CMK (cell line): ENCODE measurements around the gene SYT12.
"Not testable (repeated sequence)": the region's sequence is repeated elsewhere in the genome, so short reads cannot be mapped to it uniquely, and the experiment has no call there.

Source experiments
- DNase-seq: peaks from one replicate; pipeline ENCODE4 v3.0.0-alpha.2; 2010; ENCODE audit warnings: low read depth

The SYT12 gene, protein sequence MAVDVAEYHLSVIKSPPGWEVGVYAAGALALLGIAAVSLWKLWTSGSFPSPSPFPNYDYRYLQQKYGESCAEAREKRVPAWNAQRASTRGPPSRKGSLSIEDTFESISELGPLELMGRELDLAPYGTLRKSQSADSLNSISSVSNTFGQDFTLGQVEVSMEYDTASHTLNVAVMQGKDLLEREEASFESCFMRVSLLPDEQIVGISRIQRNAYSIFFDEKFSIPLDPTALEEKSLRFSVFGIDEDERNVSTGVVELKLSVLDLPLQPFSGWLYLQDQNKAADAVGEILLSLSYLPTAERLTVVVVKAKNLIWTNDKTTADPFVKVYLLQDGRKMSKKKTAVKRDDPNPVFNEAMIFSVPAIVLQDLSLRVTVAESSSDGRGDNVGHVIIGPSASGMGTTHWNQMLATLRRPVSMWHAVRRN

DNA sequence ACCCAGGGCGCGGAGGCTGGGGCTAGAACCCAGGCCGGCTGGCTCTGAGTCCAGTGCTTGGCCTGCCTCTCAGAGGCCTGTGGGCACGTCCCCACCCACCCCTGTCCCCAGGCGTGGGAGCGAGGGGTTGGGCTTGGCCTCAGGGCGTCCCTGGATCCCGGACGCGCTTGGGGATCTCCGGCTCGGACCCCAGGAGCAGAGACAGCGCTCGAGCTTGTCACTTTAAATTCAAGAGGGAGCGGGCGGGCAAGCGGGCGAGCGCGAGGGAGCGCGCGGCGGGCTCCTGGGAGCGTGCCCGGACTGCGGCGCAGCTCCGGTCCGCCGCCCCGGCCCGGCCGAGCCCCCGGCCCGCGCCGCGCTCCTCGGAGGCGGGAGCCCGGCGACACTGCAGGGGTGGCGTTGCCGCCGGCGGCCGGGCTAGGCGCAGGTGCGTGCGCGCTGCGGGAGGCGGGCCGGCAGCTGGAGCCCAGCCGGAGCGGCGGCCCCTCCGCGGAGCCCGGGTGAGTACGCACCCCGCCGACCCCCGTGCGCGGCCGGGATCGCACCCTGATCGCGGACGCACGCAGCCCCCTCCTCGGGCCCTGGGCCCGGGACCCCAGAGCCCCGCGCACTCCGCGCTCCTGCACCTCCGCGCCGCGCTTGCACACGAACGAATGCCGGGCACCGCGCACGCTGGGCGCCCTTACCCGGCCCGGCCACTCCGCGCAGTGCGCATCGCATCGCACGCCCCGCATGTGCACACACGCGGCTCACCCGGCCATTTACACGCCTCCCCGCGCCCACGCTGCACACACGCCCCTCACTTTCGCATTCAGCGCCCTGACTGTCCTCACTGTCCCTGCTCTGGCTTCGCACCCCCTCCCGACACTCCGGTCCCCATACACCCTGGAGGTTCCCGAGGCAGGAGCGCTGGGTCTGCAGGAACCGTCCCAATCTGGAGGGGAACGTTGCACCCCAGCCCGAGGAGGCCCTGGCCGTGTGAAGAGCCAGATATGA lies at the start of gene SYT12:
Gene SYT12 (plus strand): TSS at position 174 of the 996 bp plus-strand sequence. CDS start 7,011 bp downstream, outside the sequence.
- no peak for DNase-seq

DNA sequence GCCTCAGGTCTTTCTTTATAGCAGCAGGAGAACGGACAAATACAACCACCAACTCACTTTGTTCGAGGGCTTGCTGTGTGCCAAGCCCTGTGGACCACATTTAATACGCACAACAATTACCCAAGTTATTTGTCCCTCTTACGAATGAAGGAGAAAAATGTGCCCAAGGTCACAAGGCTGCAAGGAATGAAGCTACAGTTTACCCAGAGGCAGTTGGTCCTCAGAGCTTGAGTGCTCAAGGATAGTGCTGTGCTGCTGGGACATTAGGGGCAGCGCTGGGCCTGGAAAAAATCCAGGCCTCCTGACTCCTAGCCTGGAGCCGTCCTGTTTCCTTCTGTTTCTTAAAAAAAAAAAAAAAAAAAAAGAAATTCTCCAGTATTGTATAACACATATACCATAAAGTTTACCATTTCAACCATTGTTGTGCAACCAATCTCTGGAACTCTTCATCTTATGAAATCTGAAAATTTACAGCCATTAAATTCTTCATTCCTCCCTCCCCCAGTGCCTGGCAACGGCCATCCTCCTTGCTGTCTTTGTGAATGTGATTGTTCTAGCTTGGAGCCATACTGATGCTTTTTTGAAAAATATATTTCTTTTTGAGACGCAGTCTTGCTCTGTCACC lies 48.9 kb upstream of the SYT12 start:
- DNase-seq = no peak

DNA sequence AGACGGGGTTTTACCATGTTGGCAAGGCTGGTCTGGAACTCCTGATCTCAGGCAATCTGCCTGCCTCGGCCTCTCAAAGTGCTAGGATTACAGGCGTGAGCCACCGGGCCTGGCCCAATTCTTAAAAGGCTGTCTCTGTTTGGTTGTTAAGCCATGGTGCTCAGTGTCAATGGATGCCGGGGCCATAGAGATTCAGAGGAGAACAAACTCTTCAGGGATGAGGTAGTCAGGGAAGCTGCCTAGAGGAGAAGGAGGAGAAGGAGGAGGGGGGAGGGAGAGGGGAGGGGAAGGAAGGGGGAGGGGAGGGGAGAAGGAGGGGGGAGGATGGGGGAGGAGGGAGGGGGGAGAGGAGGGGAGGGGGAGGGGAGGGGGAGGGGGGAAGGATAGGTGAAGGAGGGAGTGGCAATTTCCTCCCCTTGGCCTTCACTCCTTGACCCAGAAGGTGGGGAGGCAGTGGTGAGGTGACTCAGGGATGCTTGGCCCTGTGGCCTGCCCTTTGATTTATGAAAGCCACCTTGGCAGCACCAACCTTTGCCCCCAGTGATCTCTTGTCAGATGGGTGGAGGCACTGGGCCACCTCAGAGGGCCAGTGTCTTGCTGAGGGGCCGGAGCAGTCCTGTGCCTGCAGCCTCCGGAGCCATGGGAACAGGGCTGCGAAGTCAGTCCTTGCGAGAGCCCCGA lies 48.1 kb upstream of the SYT12 start, which contains the start of gene C11orf86:
Gene C11orf86 (plus strand): TSS at position 581 of the 681 bp plus-strand sequence. CDS start 59 bp downstream, at position 640.
- no peak for DNase-seq

DNA sequence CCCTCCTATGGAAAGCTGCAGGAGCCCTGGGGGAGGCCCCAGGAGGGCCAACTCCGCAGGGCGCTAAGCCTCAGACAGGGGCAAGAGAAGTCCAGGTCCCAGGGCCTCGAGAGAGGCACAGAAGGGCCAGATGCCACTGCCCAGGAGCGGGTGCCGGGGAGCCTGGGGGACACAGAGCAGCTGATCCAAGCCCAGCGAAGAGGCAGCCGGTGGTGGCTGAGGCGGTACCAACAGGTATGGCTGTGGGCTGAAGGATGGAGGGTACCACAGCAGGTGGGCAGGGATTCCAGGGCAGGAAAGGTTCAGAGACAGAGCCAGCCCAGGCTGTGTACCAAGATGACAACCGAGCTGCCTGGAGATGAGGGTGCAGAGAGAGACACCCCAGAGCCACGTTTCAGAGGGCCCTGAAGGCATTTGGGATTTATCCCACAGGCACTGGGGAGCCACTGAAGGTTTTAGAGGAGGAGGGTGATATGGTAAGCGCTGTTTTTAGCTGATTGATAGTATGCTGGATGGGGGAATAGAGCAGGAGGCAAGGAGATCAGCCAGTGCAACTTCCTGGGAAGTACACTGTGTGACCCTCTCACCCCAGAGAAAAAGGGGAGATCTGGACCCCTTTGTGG lies 47.4 kb upstream of the SYT12 start:
- DNase-seq = no peak

DNA sequence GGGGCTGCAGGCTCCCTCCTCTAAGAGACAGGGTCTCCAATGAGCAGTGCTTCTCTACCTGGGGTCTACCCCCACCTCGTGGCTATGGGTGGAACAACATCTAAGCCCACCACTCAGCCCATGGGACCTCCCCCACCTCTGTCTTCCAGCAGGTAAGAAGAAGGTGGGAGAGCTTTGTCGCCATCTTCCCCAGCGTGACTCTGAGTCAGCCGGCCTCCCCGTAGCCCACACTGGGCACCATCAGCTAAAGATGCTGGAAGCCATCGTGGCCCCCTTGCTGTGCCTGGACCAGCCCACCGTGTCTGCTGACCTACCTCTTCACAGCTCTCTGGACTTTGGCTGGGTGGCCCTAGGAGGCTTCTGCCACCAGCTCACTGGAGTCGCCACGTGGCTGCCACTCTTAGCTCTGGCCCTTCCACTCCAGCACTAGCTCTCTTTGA lies 46.9 kb upstream of the SYT12 start:
- no peak for DNase-seq

DNA sequence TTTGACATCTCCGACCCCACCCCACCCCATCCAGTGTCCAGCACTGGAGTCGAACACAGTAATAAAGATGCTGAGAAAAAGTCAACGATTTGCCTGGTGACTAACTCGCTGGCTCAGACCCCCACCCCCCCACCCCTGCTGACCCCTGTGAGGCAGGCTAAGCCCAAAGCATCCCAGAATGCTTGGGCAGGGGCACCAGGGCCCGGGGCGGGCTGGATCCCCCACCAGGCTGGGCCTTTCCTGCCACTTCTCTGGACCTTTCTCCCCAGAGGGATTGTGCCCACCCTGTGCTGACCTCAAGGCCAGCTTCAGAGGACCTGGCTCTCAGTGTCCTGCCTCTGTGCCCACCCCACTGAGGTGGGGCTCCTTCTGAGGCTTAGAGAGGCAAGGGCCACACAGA lies 46.0 kb upstream of the SYT12 start:
- no peak for DNase-seq

DNA sequence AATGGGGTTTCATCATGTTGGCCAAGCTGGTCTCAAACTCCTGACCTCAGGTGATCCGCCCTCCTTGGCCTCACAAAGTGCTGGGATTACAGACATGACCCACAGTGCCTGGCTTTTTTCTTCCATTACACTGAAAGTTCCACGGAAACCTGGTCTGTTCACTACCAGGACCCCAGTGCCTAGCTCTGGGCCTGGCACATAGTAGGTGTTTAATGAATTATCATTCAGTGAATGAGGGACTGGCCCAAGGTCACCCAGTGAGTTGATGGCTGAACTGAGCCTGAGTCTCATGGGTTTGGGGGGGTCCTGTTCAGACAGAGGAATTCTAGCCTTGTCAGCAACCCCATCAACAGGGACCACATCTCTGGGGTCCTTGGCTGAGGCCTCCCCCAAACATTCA lies 44.7 kb upstream of the SYT12 start:
- DNase-seq = no peak

DNA sequence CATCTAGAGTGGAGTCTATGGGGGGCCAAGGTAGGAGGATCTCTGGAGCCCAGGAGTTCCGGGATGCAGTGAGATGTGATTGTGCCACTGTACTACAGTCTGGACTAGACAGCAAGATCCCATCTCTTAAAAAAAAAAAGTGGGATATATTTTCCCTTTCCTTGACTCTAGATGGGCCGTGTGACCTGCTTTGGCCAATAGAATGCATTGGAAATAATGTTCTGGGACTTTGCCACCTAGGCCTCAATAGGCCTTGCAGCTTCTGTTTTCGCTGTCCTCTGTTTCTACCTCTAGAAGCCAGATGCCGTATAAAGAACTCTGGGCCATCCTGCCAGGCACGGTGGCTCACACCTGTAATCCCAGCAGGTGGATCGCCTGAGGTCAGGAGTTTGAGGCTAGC lies 44.2 kb upstream of the SYT12 start:
- DNase-seq = no peak

DNA sequence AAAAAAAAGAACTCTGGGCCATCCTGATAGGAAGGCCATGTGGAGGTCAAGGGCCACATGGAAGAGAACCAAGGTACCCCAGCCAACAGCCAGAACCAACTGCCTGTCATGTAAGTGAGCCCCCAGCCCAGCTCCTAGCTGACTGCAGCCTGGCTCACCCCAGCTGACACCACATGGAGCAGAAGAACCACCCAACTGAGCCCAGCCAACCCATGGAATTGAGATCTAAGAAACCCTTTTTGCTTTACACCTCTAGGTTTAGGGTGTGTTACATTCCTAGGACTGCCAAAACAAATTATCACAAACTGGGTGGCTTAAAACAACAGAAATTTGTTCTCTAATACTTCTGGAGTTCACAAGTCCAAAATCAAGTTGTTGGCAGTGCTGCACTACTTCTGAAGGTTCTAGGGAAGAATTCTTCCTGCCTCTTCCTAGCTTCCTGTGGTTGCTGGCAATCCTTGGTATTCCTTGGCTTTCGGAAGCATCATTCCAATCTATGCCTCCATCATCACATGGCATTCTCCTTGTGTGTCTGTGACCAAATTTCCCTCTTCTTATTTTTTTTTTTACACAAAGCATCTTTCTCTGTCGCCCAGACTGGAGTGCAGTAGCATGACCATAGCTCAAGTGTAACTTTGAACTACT lies 43.5 kb upstream of the SYT12 start:
- DNase-seq = no peak

DNA sequence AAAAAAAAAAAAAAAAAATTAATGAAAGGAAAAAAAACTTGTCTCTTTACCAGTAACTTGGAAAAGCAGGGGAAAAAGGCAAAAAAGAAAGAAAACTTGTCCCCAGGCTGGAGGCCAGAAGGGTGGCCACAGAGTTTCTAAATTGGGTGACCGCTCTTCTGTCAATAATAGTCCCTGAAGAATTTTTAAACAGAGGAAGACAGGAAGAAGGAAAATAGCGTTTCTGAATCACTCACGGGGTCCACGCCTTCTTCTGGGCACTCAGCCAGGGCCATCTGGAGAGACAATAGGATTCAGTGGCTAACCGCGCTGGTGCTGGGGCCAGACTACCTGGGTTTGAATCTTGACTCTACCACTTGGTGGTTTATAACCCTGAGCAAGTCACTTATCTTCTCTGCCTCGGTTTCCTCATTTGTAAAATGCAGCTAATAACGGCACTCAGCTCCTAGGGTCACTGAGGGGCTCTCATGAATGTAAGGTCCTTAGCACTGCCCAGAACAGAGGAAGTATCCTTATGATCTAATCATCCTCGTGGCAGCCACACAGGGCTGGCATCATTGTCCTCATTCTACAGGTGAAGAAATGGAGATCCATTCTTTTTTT lies 40.9 kb upstream of the SYT12 start:
- DNase-seq = no peak

DNA sequence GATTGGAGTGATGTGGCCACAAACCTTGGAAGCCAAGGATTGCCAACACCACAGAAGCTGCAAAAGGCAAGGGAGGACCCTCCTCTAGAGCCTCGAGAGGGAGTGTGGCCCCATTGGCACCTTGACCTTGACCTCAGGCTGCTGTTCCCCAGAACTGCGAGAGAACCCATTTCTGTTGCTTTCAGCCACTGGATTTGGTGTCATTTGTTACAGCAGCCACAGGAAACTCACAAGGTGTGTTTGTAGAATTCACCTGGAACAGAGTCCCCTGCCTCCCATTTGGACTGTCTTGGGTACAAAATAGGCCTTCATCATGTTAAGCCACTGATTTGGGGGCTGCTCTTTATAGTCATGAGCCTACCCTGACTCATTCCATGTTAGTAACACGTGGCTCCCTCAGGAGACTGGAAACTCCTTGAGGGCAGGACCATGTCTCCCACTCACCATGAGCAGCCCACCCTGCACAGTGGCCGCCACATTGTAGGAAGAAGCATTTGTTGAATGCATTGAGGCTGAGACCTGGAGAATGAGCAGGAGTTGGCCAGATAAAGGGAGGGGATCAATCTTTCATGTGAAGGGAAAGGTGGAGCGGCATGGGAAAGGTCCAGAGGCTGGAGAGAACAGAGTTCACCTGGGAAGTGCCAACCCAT lies 39.5 kb upstream of the SYT12 start:
- DNase-seq = no peak

DNA sequence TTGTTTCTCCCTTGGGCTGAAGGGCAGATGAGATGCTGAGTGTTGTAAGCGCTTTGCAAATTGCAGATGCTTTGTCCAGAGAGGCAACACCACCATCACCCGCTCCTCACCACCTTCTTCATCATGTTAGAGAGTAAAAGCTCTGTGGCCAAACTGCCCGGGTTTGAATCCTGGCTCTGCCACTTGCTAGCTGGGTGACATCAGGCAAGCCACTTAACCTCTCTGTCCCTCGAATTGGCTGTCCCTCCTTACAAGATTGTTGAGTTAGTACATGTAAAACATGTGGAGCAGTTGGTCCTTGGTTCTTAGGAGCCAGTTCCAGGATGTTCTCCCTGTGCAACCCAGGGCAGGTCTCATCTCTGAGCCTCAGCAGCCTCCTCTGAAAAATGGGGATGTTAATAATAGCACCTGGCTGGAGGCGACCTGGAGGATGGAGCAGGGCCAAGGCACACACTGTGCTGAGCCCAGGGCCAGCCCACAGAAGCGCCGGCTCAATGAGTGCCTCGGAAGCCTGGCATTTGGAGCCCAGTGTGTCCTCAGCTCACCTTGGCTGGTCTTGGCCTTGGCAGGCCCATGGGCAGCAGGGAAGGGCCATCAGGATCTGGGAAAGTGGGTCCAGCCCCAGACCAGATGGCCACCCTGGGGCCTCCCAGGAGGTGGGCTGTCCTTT lies 37.3 kb upstream of the SYT12 start:
- DNase-seq = no peak

DNA sequence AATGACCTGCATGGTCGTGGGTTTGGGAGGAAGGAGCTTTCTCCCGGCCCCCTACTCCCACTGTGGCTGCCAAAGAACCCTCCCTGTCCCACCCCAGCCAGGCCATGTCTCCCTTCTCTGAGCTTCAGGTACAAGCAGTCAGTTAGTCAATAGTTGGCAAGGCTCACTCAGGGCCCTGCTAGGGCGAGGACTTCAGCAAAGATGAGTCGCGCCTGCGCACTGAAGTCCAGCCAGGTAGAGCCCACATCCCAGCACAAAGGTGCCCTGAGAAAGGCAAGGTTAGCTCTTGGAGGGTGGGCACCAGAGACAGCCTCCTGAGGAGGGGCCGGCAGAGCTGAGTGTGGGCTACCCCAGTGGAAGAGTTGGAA lies 36.8 kb upstream of the SYT12 start:
- no peak for DNase-seq

DNA sequence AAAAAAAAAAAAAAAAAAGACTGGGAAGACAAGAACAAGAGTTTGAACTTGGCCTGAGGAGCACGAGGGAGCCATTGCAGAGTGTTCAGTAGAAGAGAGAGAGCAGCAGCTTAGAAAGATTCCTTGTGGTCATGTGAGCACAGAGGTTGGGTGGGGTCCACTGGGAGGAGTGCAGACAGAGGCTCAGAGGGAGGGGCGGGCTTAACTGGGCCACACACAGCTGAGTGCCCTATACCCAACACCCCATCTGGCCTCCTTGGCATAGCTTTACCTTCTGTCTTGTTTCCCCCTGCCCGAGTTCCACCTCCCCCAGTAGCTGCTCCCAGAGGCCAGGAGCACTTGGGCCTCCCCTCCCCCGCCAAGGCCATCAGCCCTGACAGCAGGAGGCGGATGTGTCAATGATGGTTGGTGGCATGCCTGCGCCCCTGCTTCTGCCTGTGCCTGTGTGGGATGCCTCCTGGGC lies 35.7 kb upstream of the SYT12 start:
- no peak for DNase-seq

DNA sequence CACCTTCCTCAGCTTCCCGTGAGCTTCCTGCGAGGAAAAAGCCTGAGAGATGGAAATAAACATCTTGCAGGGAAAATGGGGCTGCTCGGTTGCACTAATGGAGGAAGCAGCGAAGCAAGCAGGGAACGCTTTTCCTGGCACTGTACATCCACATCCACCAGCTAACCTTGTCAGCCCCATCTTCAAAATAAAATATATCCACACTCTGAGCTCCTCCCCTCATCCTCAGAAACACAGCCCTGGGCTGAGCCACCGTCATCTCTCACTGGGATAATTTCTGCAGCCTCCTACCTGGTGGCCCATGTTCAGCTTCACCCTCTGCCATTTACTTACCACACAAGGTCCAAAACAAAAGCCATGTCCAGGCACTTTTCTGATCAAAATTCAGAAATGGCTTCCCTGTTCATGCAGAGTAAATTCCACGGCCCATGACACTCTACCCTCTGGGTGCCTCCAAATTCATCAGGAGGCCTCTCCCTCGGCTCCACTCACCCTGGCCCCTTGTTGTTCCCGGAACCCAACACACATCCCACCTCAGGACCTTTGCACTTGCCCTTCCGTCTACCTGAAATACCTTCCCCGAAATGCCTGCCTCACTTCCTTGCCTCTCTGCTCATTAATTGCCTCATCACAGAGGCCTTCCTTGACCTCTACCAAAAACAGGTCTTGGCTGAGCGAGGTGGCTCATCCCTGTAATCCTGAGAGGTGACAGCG lies 34.9 kb upstream of the SYT12 start:
- no peak for DNase-seq

DNA sequence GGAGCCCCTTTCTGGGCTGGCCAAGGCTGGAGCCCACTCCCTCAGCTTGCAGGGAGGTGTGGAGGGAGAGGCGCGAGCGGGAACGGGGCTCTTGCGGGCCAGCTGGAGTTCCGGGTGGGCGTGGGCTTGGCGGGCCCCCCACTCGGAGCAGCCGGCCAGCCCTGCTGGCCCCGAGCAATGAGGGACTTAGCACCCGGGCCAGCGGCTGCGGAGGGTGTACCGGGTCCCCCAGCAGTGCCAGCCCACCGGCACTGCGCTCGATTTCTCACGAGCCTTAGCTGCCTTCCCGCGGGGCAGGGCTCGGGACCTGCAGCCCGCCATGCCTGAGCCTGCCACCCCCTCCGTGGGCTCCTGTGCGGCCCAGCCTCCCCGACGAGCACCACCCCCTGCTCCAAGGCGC lies 34.2 kb upstream of the SYT12 start:
- DNase-seq = not testable (repeated sequence)

DNA sequence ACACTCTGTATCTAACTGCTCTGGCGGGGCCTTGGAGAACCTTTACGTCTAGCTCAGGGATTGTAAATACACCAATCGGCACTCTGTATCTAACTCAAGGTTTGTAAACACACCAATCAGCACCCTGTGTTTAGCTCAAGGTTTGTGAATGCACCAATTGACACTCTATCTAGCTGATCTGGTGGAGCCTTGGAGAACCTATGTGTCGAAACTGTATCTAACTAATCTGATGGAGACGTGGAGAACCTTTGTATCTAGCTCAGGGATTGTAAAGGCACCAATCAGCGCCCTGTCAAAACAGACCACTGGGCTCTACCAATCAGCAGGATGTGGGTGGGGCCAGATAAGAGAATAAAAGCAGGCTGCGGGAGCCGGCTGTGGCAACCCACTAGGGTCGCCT lies 33.6 kb upstream of the SYT12 start:
- not testable (repeated sequence) for DNase-seq

DNA sequence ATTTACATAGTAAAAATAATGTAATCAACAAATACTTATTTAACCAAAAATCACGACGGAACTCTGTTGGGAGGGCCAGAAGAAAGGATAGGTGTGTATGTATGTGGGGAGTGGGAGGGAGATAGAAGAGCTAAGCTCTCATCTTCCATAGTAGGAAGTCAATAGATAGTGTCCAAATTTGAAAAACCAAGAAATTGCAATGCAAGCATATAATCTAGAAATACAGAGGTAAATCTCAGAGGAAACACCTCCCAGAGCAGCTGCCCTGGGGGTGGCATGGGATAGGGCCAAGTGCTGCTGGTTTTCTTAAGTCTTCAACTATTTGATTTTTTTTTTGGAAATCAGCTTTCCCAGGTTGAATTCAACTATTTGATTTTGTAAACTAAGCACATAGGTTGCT lies 30.9 kb upstream of the SYT12 start:
- no peak for DNase-seq
